Measurements from ENCODE around the gene SFI1. TPM values are rescaled to one million over a fixed set of nuclear protein-coding genes. Genes with fewer than 3 reads are reported as not detected.

SFI1 gene
- total and polyA plus RNA-seq, 2 of the 8 experiments (the other 6 are each of a cell fraction or from before 2014, with no cell fraction given) = 10.4 to 30.1 TPM

DNA sequence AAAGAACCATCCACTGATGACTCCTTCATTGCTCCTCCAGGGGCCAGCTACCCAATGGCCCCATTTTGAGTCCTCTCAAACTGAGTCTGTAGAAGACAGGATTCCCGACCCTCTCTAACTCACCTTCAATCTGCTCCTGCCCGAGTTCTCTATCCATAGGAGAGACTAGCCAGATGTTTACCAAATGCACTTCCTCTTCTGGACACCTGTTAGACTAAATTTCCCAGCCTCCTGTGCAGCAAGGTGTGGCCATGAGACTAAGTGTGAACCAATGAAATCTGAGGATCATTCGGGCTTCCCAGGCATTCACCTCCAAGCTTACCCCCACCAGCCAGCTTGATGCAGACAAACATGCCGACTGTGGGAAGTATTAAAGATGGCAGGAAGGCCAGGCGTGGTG is 158.1 kb downstream of the SFI1 start (continued):
- TF ChIP-seq, protein P1, sequence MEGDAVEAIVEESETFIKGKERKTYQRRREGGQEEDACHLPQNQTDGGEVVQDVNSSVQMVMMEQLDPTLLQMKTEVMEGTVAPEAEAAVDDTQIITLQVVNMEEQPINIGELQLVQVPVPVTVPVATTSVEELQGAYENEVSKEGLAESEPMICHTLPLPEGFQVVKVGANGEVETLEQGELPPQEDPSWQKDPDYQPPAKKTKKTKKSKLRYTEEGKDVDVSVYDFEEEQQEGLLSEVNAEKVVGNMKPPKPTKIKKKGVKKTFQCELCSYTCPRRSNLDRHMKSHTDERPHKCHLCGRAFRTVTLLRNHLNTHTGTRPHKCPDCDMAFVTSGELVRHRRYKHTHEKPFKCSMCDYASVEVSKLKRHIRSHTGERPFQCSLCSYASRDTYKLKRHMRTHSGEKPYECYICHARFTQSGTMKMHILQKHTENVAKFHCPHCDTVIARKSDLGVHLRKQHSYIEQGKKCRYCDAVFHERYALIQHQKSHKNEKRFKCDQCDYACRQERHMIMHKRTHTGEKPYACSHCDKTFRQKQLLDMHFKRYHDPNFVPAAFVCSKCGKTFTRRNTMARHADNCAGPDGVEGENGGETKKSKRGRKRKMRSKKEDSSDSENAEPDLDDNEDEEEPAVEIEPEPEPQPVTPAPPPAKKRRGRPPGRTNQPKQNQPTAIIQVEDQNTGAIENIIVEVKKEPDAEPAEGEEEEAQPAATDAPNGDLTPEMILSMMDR (IDR thresholded peaks at IDR 0.05; ENCODE audit: control extremely low read depth in 1 of 3, insufficient read depth in 1 of 3, low read depth in 1 of 3, low read length in 3 of 3) = no peak
- TF ChIP-seq KDM1A (IDR thresholded peaks at IDR 0.05; ENCODE audit: borderline replicate concordance, low read length) (no peak), KDM4A (IDR thresholded peaks at IDR 0.05; ENCODE audit: low read depth, low read length, severe bottlenecking) (no peak), SRF (IDR thresholded peaks at IDR 0.05; ENCODE audit: low read depth, low read length) (no peak), ZNF274 (IDR thresholded peaks at IDR 0.05; ENCODE audit: borderline replicate concordance, extremely low read depth, low read length) (no peak)
- TF ChIP-seq, protein P2, sequence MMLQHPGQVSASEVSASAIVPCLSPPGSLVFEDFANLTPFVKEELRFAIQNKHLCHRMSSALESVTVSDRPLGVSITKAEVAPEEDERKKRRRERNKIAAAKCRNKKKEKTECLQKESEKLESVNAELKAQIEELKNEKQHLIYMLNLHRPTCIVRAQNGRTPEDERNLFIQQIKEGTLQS (IDR thresholded peaks at IDR 0.05; ENCODE audit: insufficient read depth, low read depth, low read length) = no peak
